Right forelimb (tissue), 1 donor: Measurements from ENCODE around the gene ARHGAP6.
A peak's percentile ranks its signal among the peaks of the same experiment; 100 is the strongest.
"Not testable (repeated sequence)": the region's sequence is repeated elsewhere in the genome, so short reads cannot be mapped to it uniquely, and the experiment has no call there.

Experiments
- DNase-seq: peaks from one replicate; pipeline ENCODE4 v3.0.0-alpha.2; 2018

ARHGAP6 gene

GRCh38 chrX:11273544-11273943 is 392.2 kb downstream of the ARHGAP6 start:
- no peak for DNase-seq

DNA sequence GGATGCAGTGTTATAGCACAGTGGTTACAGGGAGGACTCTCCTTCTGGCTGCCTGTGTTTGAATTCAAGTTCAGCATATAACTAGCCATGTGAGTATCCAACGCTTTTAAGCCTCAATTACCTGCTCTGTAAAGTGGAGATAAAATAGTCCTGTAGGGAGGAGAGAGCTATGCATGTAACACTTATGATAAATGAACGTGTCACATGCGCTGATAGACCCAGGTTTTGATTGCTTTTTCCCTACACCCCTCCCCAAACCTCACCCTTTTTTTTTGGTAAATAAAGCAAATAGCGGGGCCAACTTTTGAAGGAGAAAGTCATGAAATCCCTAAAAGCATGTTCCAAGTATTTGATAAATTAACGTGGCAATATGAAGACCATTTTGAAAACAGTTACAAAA is 392.9 kb downstream of the ARHGAP6 start:
- no peak for DNase-seq

DNA sequence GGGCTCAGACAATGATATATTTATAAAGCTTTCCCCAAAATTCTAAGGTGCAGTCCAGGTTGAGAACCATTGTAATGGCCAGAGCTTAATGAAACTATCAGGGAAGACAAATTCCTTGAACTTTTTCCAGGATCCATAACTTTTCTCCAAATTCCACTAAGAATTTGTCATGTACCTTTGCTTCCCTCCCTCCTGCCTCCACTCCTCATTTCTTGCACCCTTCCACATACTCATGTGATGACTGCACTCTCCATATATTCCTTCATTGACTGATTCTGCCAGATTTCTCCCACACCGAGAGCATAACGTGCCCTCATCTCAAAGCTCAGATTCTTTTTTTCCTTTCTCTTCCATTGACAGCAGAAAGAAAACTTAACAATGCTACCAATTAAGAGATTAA is 393.4 kb downstream of the ARHGAP6 start:
- no peak for DNase-seq

GRCh38 chrX:11269996-11270395 is 395.7 kb downstream of the ARHGAP6 start:
- DNase-seq = no peak

GRCh38 chrX:11269006-11269405 is 396.7 kb downstream of the ARHGAP6 start:
- no peak for DNase-seq

DNA sequence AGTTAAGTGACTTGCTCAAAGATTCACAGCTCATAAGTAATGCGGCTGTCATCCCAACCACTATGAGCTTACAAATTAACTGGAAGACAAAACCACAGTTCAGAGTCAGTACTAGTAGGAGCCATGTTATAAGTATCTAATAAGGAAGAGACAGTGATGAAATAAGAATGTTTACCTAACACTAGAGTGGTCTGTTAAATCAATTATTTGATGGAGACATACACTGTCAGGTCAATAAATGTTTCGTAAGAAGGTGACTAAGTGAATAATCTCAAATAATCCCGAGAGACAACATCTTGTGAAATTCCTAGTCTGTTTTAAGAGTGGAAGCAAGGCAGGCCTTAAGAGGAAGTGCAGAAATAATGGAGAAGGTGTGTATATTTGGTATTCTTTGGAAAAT is 398.3 kb downstream of the ARHGAP6 start:
- no peak for DNase-seq

GRCh38 chrX:11266573-11267003 is 399.1 kb downstream of the ARHGAP6 start:
- DNase-seq = no peak

DNA sequence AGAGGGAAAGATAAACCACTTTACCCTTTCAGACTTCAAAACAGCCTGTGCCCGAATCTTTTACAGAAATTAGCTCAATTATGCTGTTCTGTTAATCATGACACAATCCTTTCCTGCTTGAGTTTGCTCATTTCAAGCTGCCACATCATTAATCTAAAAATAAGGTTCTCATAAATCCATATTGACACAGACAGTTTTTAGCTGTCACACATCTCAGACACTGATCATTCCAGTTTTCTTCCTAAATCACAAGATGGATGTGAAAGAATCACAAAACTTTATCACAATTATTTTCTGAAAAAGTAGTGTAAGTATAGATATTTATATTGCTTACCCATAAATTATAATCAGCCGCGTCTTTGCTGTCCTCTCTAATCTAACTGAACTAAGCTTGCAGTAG is 400.4 kb downstream of the ARHGAP6 start:
- DNase-seq = no peak

DNA sequence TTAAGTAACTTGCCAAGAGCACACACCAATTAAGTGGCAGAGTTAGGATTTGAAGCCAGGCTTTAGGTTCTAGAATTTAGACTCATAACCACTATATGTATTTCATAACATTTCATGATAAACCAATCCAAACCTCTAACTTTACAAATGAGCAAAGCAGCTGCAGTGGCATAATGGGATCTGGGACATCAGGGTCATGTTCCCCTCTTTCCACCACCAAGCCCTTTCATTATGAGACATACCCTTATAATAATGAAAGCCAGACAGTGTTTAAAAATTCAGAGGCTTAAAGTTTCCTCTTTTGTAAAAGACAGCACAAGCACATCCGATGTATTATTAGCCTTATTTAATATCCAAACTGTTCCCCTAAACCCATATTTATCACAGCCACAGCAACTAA is 400.8 kb downstream of the ARHGAP6 start:
- DNase-seq = no peak

DNA sequence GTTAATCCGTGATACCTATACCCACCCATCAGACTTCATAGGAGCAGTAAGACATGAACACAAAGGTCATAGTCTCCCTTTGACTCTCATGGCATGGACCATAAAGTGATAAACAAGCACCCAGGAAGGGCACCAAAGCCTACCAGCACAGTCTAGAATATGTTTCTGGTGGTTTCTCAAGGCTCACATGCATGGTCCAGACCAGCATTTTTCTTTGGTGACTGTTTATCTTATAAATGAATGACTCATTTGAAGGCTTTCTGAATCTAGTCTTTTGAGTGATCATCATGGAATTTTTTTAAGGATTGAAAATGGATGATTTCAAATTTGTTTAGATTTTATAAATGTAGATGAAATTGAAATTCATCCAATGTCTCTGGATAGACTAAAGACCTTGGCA is 404.5 kb downstream of the ARHGAP6 start:
- DNase-seq = no peak

- DNase-seq = no peak
Observed at GRCh38 chrX:11259437-11259836, 406.3 kb downstream of the ARHGAP6 start.

DNA sequence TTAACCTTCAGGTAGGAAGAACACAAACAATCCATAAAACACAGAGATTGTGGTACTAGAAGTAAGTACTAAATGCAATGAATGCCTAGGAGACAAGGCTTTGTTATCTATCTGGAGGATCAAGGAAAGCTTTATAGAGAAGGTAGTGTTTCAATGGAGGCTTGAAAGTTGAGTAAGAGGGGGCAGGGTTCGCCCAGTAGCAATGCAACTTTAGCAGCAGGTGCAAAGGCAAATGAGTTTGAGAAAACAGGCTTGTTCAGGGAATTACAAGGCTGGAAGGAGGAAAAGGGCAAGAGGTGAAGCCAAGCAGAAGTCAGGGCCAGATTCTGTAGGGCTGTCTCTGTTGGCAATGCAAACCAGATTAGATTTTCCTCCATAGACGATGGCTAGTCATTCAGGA is 408.0 kb downstream of the ARHGAP6 start:
- DNase-seq = no peak

- no peak for DNase-seq
Observed at GRCh38 chrX:11257290-11257689, 408.4 kb downstream of the ARHGAP6 start.

DNA sequence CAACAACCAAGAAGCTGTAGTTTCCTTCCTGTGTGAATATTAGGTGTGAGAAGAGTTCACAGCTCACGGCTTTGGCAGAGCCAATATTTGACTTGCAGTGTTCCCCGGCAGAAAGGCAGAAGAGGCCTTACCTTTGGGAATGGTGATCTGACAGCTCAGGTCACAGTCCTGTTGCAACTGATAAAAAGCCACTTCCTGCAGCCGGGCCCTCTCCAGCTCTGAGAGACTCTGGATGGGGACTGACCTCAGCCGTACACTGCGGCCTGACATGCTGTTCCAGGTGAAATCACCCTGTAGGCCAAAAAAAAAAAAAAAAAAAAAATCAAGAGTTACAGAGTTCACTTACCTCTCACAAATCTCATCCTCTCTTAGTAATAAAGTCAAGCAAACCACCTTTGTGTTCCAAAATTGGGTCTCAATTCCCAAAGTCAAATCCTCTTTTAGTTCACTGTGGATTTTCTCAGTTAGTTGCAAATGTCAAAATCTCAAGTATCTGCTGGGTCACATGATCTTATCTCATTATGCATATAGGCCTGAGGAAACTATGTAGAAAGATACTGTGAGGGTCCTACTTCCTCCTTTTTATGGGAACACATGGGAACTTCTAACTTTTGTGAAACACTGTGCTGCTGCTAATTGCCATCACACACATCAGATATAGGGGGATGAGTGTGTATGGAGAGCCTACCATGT is 411.2 kb downstream of the ARHGAP6 start:
- DNase-seq = no peak

DNA sequence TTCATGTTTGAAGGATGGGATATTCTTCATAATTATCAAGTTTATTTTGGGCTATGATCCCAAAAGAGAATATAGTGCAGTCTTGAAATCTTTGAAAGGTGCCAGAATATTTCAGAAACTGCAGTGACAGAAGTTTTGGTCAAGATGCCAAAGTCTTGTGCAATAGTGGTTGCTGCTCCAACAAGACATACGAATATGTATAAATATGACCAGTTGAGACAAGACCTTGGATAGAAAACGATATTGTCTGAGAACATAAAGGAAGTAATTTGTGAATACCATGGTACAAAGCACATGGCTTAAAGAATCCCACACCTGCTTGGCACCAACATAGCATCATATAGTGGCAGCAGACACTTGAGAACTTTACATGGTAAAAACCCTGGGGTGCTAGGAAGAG is 421.1 kb downstream of the ARHGAP6 start:
- DNase-seq = peak; percentile 40

DNA sequence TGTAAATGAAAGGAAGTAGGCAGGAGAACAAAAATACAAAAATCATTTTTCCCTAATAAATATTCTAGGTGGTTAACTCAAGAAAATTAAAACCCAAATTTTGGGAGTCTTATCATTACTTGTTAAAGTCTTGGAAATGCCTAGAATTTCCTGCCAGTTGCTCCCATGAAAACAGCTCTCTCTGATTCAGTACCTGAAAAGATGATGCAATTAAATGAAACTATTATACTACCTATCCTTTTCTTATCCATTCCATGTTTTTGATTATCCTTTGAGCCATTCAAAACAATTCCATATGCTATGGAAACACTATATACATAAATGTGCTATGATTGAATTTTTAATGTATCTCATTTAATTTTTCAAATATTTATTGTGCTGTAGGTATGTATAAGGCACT is 423.0 kb downstream of the ARHGAP6 start:
- DNase-seq = no peak

DNA sequence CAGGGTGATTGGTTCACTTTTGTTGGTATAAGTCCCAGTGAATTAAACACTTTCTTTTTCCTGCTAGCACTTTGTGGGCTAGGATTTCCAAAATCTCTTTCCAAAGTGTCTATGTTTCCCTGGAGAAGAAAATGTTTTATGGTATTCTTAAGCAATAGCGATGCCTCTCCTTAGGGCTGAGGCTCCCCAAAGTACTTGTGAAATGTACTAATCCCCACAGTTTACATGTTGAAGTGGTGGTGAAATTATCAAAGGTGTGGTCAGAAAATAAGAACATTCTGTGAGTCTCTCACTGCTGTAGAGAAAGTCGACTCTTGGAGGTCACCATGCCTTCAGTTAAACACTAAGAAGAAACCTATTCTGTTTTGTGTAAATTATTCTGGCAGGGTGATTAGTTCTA is 424.0 kb downstream of the ARHGAP6 start:
- DNase-seq = no peak

DNA sequence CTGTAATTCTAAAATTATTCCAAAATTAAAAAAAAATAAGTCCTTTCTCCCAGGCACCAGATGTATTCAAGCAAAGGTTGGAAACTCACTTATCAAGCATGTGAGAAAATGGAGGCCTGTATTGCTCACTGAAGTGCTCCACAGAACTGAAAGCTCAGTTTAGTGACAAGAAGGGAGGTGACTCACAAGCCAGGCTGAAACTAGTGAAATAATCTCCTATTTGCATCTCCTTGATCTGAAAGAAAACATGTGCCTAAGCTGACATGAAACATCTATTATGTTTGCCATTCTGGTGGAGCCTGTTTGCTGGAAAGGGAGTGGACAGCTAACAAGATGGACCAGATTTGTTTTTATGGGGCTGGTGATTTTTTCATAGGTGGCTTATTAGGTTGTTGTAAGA is 426.5 kb downstream of the ARHGAP6 start:
- DNase-seq = no peak

GRCh38 chrX:11235377-11235776 is 430.3 kb downstream of the ARHGAP6 start:
- not testable (repeated sequence) for DNase-seq

- no peak for DNase-seq
Observed at GRCh38 chrX:11215191-11215921, 450.4 kb downstream of the ARHGAP6 start.

DNA sequence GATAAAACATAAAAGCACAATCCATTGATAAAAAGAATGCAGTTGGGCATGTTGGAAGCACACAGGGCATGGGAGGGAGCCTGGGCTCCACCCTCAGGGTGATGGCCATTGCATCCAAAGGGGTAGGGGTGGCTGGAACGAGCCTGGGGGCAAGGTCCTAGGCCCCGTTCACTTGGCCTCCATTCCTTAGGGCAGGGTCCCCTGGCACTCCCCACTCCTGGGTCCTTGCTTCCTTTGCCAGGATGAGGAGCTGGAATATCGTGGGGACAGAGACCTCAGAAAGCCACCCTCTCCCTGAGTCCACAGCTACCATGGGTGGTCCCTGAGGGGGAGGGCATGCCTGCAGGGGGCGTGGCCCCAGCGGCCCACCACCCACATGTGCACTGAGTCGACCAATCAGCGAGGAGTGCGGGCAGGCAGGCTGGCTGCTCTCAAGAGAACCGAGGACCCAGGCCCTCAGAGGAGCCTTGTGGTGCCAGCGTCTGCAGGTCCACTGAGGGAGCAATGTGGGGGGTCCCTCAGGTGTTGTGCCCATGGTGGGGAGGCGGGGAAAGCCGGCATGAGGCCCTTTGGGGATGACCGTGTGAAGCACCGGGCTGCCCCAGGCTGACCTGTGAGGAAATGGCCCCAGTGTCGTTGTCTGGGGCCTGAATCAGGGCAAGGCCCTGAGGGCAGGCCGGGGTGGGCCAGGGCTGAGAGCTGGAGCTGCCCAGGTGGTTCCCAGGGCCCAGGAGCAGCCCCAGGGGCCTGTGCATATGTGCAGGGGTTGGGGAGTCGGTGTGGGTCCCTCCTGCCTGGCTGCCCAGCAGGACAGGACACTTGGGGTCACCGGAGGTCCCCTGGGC is 451.2 kb downstream of the ARHGAP6 start:
- DNase-seq = no peak

DNA sequence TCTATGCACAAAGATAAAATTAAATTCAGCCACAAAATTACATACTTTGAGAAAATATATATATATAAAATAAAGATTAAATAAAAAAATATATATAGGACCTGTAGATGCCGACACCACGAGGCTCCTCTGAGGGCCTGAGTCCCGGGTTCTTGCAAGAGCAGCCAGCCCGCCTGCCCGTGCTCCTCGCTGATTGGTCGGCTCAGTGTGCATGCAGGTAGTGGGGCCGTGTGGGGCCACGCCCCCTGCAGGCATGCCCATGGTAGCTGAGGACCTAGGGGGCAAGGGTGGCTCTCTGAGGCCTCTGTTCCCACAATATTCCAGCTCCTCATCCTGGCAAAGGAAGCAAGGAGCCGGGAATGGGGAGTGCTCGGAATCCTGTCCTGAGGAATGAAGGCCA is 453.0 kb downstream of the ARHGAP6 start:
- DNase-seq = no peak

GRCh38 chrX:11210415-11210801 is 455.3 kb downstream of the ARHGAP6 start:
- DNase-seq = no peak
